ENCODE data around the gene TUBB2B.

TUBB2B gene

DNA sequence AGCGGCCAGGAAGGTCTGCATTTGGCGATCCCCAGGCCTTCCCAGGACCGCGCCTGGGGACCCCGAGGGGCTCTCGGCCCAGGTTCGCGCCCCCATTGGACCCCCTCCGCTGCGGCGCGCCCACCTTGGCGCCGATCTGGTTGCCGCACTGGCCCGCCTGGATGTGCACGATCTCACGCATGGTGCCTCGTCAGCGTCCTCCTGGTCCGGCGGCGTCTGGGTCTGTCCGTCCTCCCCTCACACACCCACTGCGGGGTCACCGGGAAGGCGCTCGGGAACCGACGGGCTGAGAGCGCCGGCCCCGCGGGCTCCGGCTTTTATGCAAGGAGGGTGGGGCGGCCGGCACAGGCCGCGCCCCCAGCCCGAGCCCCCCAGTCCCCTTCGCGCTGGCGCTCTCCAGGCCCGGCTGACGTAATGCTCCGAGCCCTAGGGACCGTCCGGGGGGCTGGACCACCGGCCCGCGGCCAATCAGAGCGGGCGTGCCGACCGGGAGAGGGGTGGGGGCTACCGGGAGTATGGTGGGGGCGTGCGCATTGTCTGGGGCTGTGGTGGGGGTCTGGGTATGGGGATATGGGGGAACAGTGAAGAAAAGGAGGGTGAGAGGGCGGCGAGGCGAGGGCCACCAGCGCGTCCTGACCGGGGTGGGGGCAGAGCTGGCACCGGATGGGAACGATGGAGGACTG lies at the start of gene TUBB2B:
TUBB2B (minus strand) TSS at position 291 of the 683 bp plus-strand sequence; CDS start at position 181, 110 bp downstream.
- peak; percentile 95 for DNase-seq

DNA sequence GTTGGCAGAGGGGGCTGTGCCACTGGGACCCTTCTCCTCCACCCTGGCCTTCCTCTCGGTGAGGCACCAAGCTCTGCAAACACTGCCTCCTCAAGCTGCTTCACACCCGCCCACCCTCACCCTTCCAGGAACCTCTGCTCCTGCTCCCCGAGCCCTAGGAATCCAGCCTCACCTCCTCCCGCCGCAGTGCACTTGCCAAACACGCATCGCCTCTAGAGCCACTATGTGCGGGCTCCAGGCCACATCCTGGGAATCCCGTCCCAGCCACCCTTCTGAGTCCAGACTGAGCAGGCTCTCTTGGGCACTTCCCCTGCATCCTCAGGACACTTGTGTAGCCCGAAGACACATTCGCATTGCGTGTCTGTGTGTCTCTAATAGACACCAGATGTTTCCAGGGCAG lies 49.8 kb upstream of the TUBB2B start:
- no peak for DNase-seq

DNA sequence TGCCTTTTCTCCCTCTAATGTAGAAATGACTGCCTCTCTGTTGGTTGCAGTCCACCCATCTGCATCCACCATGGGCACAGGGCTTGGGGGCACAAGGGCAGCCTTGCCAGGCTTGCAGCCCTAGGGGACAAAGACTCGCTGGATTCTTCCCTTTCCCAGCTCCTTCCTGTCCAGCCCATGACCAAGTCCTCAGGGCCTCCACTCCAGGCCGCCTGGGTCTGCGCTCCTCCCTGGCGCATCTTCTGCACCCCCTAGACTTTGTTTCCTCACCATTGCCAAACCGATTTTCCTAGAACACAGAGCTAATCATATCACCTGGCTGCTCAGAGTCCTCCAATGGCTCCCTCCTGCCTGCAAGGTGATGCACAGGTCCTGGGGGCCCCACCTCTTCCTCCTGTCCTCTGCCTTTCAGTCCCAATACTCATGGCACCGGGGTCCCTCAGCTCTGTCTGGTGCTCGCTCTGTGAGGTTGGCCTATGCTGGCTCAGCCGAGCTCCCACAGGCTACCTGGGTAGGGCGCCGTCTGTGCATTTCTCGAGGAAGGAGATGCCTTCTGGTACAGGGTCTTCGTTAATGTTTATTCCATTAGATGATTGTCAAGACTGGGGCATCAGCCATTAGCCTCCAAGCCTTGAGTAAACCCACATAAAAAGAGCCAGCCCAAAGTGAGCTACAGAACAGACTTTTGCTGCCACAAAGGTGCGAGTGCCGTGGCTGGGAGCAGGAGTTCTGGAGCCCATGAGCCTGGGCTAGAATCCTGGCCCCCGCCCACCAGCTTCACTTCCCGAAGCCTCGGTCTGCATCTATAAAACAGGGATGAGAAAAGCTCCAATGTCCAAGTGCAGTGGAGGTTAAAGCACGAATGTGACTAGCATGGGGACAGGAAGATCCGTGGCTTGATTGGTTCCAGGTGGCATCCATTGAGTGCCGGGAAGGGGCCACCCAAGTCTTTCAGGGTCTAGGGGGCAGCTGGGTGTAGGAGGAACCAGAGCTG lies 49.0 kb upstream of the TUBB2B start:
- no peak for DNase-seq

DNA sequence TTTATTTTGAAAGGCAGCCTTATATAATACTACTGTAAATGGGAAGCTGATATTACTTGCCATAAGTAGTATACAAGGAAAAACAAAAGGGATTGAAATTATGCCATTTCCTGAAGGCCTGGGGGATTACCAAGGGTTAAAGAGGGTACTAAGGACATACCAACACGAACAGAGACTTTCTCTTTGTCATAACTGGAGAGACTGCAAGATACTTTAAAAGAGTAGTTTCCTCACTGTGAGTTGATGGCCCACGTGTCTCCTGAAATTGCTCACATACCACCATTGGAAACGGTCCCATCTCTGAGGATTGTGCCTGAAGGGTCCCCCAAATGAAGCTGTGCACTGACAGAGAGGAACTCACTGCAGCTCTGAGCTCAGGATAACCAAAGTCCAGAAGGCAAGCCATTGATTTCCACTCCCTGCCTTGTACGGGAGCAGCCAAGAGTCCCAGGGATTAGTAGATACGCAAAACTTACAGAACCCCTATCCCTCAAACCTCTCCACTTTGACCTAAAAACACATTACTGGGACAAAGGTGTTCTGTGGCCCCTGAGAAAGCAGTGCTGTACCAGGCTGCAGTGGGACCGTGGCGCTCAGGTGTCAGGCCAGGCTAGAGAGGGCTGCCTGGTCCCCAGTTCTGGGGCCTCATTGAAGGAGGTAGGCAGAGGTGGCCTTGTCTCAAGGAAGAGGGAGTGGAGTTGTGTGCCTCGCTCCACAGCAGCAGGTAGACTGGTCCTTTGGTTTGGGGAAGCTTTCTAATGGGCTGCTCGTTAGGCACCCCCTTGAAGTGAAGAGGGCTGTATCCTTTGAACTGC lies 46.5 kb upstream of the TUBB2B start:
- no peak for DNase-seq

DNA sequence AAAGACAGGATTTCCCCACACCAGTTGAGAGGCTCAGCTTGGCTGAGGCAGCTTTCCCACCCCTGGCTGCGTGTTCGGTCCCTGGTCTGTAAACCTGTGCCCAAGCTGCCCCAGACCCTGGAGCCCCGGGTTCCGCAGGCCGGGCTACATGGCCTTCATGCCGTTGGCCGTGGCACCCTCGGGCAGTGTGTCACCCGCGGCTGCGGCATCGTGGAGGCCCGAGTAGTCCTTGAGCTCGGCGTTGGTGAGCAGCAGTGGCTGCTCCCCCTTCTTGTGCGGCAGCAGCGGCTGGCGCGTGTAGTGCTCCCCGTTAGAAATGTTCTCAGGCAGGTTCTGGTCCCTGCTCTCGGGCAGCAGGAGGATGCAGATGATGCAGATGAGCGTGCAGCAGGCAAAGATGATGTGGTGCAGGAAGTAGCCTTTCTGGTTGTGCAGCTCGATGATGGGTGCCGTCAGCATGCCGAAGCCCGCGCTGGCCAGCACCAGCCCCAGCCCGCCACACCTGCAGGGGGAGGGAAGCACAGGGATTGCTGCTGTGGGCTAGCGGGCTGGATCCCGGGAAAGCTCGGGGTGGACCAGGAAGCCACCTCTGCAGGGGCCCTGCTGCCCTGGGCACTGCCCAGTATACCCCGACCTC lies 45.6 kb upstream of the TUBB2B start:
- DNase-seq: no peak

DNA sequence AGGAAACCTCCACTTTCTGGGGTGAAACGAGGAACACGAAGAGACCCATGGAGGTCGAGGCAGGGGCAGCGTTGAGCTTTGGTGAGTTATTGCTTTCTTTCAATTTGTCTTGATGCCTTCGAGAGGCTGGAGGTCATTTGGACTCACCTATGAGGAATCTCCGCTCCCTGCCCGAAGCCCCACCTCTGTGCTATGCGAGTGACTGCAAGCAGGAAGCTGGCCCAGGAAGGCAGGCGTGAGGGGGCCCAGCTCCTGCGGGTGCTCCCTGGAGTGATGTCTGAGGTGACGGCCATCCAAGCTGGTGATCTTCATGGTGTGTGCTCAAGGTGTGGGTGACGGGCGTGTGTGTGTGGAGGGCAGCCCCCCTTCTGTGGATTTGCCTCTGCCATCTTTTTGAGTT lies 44.3 kb upstream of the TUBB2B start:
- no peak for DNase-seq

DNA sequence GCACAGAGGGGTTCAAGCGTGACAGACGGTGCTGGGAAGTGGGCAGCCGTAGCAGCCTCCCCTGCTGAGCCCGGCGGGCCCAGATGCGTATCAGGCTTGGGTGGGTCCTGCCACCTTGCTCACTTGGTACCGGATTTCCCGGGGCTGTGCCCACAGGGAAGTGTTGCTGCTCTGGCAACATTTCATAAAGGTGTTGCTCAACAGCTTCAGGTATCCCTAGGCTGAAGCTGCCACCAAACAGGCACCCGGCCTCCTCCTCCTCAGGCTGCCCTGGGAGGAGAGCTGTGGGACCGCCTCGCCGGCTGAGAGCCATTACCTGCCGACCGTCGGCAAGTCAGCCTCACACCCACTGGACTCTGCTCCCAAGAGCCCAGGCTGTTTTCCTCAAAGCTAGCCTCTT lies 42.8 kb upstream of the TUBB2B start:
- no peak for DNase-seq

DNA sequence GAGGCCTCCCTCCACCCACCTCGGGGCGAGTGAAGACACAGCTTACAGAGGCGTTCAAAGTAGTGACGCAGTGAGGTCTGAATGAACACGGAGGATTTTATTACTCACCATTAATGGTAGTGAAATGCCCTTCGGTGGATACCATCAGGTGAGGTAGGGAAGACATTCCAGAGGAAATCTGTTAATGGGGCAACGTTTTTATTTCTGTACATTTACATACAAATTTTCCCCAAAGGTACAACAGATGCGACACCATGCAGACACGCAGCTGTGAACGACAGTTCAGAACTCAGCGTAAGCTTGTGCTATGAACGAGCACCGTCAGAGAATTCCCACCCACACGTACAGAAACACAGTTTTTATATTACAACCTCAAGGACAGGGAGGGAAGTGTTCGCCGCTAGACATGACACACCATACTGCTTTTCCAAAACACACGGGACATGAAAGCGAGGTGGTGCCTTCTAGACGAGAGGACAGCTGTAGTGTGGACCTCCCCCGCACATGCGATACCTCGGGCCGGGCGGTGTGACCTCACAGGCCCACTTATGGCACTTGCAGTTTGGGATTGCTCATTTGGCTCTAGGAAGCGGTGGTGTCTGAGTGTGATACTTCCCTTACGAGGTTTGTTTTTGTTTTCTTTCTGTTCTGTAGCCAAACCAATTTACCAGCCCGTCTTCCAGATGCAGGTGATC lies 42.0 kb upstream of the TUBB2B start:
- DNase-seq: no peak

DNA sequence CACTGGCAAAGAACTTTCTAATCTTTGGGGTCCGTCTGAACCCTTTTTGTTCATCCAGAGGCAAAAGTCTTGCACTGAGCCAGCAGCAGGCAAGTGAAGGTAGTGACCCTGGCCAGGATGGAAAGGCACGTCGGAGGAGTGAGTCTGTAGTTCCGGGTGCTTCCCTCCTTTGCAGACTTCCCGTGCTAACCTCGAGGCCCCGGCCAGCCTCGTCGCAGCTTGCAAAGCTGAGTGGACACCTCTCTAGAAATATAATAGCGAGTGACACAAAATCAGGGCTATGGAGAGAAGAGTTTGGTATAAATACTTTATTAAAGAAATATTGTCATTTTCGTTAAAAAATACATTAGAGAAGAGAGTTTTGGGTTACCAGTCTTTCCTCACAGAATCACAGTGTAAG lies 41.2 kb upstream of the TUBB2B start:
- DNase-seq: no peak

DNA sequence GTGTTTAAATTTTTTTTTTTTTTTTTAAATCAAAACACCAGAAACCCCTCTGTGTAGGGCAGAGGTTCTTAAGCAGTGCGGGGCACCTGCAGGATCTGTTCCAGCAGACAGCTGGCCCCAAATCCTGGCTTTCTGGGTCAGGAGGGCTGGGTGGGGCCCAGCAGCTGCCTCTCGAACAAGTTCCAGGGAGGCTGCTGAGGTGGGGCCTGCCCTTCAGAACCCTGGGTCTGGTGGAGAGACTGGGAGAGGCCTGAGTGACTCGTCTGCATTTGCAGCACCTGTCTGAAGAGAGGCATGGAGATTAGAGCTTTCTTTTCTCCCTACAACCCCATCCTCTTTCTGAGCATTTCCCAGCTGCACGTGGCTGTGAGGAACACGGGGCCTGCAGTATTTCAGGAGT lies 39.7 kb upstream of the TUBB2B start:
- DNase-seq: peak; percentile 67

DNA sequence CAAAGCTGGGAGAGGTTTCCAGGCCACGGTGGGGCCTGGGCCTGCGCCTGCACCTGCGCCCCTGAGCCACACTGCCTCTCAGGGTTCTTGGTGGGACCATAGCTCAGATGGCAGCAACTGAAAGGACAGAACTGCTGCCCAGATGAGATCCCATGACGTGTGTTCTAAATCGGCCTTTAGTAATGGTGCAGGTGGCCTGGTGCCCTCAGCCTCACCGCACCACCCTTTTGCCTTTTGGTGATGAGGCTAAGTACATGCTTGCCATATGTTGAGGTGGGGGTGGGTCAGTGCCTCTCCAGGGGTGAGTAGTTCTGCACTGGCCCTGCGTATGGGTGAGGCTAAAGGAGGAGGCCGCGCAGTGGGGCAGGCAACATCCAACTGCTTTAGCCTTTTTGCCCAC lies 38.7 kb upstream of the TUBB2B start:
- no peak for DNase-seq

DNA sequence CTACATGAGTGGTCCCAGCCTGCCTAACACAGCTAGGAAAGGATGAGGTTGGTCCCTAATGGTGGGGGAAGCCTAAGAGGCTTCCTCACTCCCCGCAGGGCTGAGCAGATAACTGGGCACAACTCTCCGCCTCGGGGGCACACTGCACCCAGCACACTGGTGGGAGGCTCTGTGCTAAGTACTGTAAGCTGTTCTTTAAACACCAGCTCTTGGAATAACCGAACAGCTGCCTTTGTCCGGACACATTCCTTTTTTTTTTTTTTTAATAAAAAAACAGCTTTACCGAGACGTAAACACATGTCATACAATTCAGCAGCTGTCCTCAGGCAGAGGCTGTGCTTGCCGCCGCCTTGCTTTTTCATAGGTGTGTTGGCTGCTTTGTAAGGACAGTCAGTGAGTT lies 38.2 kb upstream of the TUBB2B start:
- DNase-seq: no peak

DNA sequence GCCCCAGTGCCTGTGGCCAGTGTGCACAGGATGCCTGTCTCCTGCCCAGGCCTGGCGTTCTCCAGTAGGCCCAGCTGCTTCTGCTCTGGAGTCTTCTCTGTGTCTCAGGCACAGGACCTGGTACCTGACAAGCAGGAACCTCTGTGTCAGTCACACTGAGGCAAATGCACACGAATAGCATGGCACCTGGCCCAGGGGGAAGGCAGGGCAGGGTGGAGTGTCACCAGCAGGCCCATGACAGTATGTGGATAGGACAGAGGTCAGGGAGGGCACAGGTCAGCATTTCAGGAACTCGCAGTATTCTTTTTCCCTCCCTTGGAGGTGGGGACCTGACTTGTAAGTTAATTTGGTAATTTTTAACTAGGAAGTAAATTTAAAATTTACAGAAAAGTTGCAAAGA lies 36.9 kb upstream of the TUBB2B start:
- no peak for DNase-seq

DNA sequence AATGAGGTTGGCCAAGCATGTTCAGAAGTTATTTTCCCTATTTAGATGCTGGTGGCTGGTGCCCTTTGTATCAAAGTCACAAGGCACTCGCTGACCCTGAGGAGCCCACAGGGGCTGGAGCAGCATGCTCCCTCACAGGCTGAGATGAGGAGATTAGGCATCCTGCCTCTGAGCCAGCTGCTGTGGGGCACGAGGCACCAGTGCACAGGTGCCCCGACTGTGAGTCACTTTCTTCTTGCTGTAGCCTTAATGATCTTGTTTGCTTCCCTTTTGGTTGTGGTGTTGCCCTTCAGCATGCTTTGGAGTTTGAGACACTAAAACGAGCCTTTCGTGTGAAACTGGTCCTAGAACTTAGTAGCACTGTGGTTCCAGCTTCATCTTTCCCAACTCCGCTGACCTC lies 35.6 kb upstream of the TUBB2B start:
- peak; percentile 36 for DNase-seq

DNA sequence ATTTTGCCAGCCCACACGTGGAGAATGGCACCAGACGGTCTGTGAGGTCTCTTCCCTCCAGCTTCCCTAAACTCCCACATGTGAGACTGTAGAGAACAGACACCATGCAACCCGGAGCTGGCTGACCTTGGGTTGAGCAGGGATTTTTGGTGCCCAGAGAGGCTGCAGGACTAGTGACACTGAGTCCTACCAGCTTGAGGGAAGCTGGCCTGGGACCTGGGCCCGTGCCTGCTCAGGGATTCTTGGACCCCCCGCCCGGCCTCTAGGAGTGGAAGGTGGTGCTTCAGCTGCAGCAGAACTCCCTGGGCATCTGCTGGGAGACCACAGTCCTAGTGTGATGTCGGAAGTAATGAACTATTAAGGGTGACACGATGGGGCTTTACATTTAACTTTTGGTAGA lies 34.5 kb upstream of the TUBB2B start:
- no peak for DNase-seq

DNA sequence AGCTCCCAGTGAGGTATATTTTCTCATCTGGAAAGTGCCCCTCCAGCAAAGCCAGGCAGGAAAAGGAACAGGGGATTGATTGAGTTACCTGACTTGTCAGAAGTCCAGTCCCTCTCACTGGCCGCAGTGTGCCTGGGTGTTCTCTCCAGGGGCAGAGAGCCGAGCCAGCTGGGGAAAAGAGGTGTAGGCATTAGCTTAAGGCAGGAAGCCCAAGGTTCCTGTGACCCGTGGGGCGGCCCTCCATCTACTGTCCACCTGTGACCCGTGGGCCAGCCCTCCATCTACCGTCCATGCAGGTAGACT lies 34.0 kb upstream of the TUBB2B start:
- DNase-seq: no peak

DNA sequence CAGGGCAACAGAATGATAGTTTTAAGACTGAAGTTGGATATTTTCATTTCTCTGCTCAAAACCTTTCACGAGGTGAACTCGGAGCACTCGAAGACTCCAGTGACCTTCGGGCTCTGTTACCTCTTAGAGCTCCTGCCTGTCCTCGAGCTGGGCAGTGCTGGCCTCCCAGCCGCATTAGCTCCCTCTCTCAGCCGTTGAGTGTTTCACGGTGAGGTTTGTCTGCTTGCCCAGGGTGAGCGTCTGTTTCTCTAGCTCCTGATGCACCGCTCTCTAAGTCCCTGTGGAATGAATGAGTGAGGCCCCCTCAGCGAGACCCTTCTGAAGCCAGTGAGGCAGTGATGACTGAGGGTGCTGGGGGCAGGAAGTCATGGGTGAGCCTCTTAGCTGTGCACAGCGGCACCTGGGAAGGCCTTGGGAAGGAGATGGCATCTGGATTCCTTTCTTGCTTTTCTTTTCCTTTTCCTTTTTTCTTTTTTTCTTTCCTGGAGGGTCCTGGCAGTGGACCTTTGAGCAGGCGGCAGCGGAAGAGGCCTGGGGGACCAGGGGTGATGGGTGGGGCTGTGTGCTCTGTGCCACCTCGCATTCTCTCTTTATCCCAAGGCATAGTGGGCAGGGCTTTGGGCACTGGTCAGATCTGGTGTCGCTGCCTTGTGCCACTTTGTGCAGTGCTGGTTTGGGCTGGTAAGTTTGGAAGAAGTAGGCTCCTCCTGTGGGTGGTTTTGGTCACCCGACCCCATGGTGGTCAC lies 33.5 kb upstream of the TUBB2B start:
- DNase-seq: peak; percentile 55

DNA sequence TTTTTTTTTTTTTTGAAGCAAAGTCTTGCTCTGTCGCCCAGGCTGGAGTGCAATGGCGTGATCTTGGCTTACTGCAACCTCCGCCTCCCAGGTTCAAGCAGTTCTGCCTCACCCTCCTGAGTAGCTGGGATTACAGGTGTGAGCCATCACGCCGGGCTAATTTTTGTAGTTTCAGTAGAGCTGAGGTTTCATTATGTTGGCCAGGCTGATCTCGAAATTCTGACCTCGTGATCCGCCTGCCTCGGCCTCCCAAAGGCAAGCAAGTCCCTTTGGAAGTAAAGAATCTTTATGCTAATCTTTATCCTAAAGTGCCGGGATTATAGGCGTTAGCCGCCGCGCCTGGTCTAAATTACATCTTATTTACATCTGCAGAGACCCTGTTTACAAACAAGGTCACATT lies 32.8 kb upstream of the TUBB2B start:
- DNase-seq: no peak

DNA sequence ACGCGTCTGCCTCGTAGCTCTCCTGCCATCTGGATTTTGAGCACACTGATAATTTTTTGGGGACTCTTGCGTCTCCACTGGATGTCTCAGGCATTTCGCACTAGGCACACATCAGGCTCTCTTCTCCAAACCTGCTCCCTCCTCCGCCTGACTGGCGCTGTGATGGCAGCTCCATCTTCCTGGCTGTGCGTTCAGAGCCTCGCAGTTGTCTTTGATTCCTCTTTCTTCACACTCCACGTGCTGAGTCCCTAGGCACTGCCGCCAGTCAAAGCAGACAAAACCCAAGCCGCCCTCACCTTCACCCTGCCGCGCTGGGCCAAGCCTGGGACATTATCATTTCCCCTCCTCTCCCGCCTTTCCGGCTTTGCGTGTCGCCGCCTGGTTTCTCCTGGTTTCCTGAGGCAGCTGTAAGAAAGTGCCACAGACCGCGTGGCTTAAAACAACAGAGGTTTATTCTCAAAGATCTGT lies 32.1 kb upstream of the TUBB2B start:
- peak; percentile 75 for DNase-seq

DNA sequence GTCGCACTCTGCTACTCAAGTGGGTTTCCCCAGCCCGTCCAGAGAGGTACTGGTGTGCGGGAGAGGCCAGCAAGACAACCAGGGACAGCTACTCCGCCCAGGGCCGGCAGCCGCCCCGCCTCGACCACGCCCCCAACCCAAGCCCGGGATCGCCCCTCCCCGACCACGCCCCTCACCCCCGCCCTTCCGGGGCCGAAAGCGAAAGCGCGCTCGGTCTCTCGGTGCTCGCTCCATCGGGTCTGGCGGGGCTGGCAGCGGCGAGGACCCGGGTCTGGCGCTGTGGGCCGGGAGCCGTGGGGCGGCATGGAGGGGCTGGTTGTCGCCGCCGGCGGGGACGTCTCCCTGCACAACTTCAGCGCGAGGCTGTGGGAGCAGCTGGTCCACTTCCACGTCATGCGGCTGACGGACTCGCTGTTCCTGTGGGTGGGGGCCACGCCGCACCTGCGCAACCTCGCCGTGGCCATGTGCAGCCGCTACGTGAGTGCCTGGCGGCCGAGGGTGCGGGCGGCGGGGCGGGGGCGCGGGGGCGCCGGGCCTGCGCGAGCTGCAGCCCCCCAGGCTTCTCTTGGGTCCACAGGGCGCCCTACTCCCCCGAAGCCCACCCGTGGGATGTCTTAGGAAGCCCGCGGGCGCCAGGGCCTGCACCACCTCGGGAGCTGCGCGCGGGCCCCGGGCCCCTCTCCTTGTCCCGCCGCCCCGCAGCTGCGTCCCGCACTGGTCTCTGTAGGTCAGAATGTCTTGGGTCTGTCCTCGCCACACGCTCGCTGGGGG lies 31.5 kb upstream of the TUBB2B start, which contains the start of gene PSMG4:
PSMG4 (plus strand) TSS at position 228 of the 771 bp plus-strand sequence; CDS start at position 304, 76 bp downstream.
- DNase-seq: peak; percentile 98

DNA sequence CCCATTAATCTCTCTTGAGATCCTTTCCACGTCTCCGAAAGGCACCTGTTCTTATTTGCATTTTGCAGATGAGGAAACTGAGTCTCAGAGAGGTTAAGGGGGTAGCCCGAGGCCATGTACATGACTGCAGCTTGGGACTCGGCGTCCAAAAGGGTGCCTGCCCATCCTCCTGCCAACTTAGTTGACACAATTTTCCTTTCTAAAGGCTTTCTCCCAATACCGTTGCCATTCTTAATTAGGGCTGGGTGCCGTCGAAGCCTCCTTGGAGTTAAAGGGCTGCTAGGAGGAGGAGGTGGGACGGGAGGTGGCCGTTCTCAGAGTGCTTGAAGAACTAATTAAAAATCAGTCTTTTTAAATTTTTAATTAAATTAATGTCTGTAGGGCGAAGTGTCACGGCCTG lies 30.7 kb upstream of the TUBB2B start:
- DNase-seq: no peak

All from islet precursor cell (in vitro differentiated cells).